DMS 273 (cell line): ENCODE results near the gene WDR38.
A peak's percentile ranks its signal among the peaks of the same experiment; 100 is the strongest.

Experiments
- DNase-seq: peaks from one replicate; lab custom pipeline; 2025; ENCODE audit not compliant: unreplicated experiment; lab: John Stamatoyannopoulos, UW

Gene WDR38, protein sequence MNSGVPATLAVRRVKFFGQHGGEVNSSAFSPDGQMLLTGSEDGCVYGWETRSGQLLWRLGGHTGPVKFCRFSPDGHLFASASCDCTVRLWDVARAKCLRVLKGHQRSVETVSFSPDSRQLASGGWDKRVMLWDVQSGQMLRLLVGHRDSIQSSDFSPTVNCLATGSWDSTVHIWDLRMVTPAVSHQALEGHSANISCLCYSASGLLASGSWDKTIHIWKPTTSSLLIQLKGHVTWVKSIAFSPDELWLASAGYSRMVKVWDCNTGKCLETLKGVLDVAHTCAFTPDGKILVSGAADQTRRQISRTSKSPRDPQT

GRCh38 chr9:124852829-124853531 is at the start of gene WDR38:
WDR38 (plus strand) TSS chr9:124853460; CDS start chr9:124853532, 72 bp downstream.
- peak; percentile 85 for DNase-seq

GRCh38 chr9:124803911-124804310 is 49.3 kb upstream of the WDR38 start:
- DNase-seq = no peak

GRCh38 chr9:124805186-124805585 is 48.1 kb upstream of the WDR38 start:
- DNase-seq = no peak

DNA sequence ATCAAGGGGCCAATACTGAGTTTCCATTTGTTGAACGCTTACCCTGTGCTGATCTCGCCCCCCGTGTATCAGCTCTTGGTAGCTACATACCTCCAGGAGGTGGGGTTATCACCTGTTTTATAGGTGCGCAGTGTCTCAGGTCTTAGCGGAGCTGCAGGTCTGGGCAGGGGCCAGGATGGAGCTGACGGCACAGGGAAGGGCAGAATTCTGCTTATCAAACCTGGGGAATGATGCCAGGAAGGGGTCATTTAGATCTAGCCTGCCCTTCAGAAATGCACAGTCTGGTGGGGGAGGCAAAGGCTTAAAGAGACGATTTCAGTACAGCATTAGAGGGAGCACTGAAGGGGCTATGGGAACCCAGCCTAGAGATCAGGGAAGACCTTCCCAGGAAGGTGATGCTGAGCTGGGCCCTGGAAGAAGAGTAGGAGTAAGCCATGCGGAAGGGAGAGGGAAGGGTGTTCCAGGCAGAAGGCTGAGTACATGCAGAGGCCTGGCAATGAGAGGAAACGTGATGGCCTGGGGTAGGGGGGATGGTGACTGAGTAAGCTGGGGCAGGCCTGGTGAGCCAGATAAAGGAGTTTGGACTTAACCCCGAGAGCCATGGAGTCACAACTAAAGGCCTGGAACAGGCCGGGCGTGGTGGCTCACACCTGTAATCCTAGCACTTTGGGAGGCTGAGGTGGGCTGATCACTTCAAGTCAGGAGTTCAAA is 44.9 kb upstream of the WDR38 start:
- no peak for DNase-seq

GRCh38 chr9:124809211-124809610 is 44.0 kb upstream of the WDR38 start:
- DNase-seq = no peak

DNA sequence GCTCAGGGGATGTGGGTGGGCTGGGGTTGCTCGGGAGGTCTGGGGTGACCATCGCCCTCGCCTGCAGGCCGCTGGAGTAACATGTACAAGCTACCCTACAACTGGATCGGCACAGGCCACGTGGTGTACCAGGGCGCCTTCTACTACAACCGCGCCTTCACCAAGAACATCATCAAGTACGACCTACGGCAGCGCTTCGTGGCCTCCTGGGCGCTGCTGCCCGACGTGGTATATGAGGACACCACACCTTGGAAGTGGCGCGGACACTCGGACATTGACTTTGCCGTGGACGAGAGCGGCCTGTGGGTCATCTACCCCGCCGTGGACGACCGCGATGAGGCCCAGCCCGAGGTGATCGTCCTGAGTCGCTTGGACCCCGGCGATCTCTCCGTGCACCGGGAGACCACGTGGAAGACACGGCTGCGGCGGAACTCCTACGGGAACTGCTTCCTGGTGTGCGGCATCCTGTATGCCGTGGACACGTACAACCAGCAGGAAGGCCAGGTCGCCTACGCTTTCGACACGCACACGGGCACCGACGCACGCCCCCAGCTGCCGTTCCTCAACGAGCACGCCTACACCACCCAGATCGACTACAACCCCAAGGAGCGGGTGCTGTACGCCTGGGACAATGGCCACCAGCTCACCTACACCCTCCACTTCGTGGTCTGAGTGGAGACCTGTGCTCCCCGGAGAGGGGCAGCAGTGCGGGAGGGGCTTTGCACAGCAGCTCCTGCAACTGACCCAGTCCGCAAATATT is 43.3 kb upstream of the WDR38 start:
- DNase-seq = no peak

GRCh38 chr9:124810663-124811355 is 42.5 kb upstream of the WDR38 start:
- DNase-seq = no peak

GRCh38 chr9:124812441-124812876 is 40.8 kb upstream of the WDR38 start:
- DNase-seq = no peak

- DNase-seq = no peak
Measured at GRCh38 chr9:124813041-124813440, 40.2 kb upstream of the WDR38 start.

DNA sequence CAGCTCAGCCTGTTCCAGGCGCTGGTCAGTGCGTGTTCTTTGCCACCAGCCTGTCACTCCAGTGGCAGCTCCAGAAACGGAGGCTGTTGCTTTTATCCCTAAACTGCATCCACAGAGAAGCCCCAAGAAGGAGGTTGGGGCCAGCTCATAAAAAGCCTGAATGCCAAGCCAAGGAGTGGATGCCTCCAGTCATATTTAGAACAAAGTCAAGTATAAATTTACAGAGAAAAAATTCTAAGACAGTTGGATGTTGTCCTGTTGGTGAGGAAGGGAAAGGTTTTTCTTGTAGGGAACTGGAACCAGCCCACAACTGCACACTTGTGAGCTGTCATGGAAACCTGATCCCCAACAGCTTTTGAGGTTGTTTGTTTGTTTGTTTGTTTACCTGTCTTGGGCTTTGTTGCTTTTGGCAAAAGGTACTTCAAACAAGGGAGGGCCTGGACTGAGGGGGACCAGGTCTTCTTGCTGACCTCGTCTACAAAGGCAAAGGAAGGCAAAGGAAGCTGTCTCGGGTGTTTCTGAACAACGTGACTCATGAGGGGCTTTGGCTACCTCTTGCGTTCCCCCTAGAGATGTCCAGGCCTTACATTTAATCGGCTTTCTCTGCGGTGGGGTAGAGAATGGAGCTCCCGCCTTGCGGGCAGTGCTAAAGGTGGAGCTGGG is 39.6 kb upstream of the WDR38 start:
- DNase-seq = no peak

- DNase-seq = no peak
Measured at GRCh38 chr9:124814164-124814535, 39.1 kb upstream of the WDR38 start.

- no peak for DNase-seq
Measured at GRCh38 chr9:124815601-124816000, 37.7 kb upstream of the WDR38 start.

GRCh38 chr9:124818431-124819281 is 34.6 kb upstream of the WDR38 start:
- peak; percentile 71 for DNase-seq

DNA sequence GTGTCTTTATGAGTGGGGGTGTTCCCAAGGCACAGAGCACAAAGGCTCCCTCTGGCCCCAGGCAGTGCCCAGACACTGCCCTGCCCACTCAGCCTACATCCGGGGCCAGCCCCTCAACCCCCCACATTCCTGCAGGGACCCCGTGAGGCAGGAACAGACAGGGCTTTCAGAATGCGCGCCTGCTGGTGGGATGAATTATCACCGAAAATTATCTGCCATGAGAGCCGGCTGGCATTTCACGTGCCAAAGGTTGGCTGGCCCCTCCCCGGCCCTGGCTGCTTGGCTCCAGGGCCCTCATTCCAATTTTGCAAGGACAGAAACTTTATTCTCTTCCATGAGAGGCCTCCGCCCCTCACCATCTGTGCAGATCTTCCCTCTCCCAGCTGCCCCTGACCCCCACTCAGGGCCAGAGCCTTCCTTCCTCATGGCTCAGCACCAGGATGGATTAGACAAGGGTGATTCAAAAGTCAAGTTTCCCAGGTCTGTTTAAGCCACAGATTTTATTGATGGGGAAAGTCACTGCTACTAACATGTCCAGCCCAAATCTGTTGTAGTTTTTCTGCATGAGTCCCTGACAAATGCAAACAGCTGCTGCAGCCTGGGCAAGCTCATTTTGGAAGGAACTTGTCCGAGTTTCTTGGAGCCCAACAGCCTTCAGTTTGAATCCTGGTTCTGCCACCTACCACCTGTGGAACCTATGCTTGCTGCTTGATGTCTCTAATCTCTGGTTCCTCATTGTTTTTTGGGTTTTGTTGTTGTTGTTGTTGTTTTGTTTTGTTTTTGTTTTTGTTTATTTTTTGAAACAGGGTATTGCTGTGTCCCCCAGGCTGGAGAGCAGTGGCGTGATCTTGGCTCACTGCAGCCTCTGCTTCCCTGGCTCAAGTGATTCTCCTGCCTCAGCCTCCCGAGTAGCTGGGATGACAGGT is 32.3 kb upstream of the WDR38 start:
- DNase-seq = peak; percentile 94

DNA sequence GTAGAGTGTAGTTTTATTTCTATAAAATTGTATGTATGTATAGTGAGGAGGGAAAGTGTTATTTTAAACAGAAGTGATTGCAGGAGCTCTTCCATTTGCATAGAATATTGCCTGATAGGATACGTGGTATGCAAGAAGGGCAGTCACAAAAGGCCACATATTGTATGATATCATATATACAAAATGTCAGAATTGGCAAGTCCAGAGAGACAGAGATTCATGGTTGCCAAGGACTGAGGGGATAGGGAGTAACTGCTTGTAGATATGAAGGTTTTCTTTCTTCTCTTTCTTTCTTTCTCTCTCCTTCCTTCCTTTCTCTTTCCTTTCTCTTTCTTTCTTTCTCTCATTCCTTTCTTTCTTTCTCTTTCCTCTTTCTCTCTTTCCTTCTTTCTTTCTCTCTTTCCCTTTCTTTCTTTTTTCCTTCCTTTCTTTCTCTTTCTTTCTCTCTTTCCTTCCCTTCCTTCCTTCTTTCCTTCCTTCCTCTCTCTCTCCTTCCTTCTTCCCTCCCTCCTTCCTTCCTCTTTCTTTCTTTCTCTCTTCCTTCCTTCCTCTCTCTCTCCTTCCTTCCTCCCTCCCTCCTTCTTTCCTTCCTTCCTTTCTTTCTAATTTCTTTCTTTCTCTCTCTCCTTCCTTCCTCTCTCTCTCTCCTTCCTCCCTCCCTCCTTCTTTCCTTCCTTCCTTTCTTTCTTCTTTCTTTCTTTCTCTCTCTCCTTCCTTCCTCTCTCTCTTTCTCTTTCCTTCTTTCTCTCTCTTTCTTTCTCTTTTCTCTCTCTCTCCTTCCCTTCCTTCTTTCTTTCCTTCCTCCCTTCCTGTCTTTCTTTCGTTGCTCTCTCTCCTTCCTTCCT is 24.5 kb upstream of the WDR38 start:
- DNase-seq = peak; percentile 33

- DNase-seq = no peak
Measured at GRCh38 chr9:124829334-124829669, 24.0 kb upstream of the WDR38 start.

DNA sequence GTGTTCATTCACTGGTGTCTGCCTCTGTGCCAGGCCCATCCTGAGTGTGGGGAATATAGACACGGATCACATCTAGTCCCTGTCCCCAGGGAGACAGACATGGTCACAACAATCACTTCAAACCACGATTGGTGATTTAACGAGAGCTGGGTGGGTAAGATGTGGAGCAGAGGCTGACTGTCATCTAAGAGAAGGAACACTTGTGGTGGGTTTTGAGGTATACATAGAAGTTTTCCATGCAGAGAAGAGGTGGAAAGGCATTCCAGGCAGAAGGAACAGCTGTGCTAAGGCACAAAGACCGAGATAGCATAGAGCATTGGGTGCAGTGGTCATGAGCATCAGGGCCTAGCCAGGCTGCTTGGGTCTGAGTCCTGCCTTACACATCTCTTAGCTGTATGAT is 22.7 kb upstream of the WDR38 start:
- no peak for DNase-seq
